Activated CD4-positive, CD25-positive, alpha-beta regulatory T cell treated with anti-CD3 and anti-CD28 coated beads, Interleukin-2, amount 50 U/mL, for 72 hours (primary cell): Measurements from ENCODE around the gene PFKP.
"Not testable (repeated sequence)": the region's sequence is repeated elsewhere in the genome, so short reads cannot be mapped to it uniquely, and the experiment has no call there.

Experiments used
- DNase-seq: peaks from one replicate; pipeline ENCODE4 v3.0.0; 2021

PFKP gene

GRCh38 chr10:3047596-3047995 lies 19.8 kb upstream of the PFKP start:
- DNase-seq = no peak

DNA sequence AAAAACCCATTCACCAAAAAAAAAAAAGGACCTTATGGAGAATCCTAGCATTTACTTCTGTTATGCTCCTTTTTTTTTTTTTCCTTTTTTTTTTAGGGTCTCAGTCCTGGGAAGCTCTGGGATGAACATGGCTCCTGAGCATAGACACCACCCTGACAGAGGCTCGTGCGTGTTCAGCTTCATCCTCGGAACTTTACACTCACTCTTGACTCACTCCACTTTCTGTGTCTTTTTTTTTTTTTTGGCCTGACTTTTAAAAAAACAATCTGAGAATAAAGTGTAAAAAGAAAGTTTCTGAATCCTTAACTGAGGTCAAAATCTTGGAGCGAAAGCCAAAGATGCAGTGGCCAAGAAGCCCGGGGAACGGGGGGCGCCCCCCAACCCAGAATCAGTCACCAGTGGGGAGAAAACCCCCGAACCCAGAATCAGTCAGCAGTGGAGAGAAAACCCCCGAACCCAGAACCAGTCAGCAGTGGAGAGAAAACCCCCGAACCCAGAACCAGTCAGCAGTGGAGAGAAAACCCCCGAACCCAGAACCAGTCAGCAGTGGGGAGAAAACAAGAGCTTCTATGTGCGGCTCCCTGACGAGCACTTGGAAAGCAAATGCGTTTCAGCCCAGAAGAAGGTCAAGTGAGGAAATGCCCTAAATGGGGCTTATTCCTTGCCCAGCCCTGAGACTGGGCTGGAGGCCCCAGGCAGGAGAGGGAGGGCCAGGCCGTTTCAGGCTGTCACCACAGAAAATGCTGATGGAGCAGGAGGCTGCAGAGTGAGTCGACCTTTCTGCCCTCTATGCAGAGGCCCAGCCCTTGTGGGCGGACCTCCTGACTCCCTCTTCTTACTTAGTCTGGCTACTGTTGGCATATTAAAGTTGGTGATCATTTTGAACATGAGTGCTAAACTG lies 19.0 kb upstream of the PFKP start:
- DNase-seq = no peak

- DNase-seq = no peak
Observed at GRCh38 chr10:3051692-3052091, 15.7 kb upstream of the PFKP start.

GRCh38 chr10:3053155-3053554 lies 14.2 kb upstream of the PFKP start:
- no peak for DNase-seq

DNA sequence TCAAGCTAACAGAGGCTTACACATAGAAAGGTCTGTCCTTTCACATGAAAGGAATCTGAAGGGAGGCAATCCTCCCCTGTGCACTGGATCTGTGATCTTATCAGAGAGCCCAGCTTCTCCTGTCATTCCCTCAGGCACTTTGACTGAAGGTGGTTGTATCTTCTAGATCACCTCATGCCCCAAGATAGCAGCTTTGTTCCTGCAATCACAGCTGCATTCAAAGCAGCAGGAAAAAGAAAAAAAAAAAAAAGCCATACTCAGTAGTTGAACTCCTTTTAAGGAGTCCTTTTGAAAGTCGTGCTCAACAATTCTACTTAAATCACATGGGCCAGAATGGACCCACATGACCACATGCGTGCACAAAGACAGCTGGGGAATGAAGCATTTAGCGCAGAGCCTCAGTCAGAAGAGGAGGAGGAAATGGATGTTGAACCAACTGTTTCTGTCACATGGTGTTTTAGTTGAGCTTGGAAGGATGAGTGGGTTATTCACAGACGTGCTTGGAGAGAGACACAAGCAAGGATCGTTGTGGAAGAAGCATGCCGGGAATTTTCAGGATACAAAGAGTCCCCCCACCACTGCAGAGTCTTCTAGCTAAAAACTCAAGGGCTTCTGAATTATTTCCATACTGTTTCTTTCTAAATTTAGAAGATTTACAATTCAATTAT lies 13.0 kb upstream of the PFKP start:
- no peak for DNase-seq

GRCh38 chr10:3054851-3055199 lies 12.5 kb upstream of the PFKP start:
- DNase-seq = no peak

- DNase-seq = no peak
Observed at GRCh38 chr10:3056280-3057037, 10.9 kb upstream of the PFKP start.

DNA sequence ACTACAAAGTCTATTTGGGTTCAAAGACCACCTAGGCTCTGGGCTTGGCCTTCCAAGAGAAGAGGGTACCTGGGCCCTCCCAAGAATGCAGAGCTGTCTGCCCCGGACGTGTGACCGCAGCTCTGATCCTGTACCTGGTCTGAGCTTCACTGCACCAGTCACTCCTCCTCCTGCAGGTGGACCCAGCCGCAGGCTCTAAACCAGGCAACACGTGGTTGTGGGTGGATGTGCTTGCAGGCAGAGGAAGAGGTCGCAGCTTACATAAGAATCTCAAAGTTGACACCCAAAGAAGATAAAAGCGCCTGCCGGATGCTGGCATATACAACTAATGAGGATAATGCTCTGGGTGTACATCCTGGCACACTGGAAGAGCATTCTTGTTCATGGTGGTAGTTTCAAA lies 9.4 kb upstream of the PFKP start:
- no peak for DNase-seq

DNA sequence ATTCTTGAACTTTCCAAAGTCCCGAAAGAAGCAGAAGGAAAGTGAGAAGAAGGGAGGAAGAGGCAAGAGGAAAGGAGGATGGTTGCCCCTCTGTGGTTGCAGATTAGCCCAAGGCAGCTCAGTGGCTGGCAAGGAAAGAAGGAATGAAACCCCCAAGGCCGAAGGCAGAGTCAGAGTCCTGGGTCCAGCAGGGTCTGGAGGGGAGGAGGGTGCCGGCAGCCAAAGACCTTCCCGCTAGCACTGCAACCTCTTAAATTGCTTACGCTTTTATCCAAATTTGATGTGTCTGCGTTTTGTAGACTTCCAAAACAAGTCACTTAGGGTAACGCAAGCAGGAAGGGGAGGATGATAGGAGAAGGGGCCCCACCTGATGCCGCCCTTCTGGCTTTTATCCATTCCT lies 7.4 kb upstream of the PFKP start:
- no peak for DNase-seq

- DNase-seq = no peak
Observed at GRCh38 chr10:3060481-3060889, 6.9 kb upstream of the PFKP start.

GRCh38 chr10:3061323-3061898 lies 5.9 kb upstream of the PFKP start:
- not testable (repeated sequence) for DNase-seq

DNA sequence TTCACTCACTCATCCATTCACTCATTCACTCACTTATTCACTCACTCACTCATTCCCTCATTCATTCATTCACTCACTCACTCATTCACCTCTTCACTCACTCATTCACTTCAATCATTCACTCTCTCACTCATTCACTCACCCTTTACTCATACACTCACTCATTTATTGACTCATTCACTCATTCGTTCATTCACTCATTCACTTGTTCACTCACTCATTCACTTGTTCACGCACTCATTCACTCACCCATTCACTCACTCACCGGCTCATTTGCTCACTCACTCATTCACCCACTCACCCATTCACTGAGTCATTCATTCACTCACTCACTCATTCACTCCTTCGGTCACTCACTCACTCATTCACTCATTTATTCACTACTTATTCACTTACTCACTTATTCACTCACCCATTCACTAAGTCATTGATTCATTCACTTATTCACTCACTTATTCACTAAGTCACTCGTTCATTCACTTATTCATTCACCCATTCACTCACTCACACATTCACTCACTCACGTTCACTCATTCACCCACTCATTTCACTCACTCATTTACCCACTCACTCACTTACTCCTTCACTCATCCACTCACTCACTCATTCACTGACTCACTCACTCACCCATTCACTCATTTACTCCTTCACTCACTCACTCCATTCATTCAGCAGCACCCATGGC lies 4.7 kb upstream of the PFKP start:
- no peak for DNase-seq

DNA sequence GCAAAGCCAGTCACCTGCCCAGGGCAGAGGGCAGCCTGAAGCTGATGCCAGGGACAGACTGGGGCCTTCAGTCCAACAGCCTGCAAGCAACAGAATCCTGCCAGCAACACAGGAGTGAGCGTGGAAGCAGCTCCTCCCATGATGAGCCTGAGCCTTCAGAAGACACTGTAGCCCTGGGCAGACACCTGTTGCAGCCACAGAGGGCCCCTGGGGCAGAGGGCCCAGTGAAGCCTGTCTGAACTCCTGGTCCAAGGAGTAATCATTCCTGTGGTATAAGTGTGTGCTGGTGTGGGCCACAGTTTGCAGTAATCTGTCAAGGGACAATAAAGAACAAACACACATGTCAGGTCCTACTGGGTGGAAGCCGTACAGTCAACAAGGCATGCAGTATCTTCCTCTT lies 2.9 kb upstream of the PFKP start:
- DNase-seq = no peak

GRCh38 chr10:3065622-3066021 lies 1.7 kb upstream of the PFKP start:
- DNase-seq = no peak

GRCh38 chr10:3066317-3067117 lies 831 bp upstream of the PFKP start:
- no peak for DNase-seq

- no peak for DNase-seq
Observed at GRCh38 chr10:3067859-3068179, 471 bp downstream of the PFKP start.

GRCh38 chr10:3068201-3068967 lies 1.0 kb downstream of the PFKP start:
- peak; percentile 62 for DNase-seq

DNA sequence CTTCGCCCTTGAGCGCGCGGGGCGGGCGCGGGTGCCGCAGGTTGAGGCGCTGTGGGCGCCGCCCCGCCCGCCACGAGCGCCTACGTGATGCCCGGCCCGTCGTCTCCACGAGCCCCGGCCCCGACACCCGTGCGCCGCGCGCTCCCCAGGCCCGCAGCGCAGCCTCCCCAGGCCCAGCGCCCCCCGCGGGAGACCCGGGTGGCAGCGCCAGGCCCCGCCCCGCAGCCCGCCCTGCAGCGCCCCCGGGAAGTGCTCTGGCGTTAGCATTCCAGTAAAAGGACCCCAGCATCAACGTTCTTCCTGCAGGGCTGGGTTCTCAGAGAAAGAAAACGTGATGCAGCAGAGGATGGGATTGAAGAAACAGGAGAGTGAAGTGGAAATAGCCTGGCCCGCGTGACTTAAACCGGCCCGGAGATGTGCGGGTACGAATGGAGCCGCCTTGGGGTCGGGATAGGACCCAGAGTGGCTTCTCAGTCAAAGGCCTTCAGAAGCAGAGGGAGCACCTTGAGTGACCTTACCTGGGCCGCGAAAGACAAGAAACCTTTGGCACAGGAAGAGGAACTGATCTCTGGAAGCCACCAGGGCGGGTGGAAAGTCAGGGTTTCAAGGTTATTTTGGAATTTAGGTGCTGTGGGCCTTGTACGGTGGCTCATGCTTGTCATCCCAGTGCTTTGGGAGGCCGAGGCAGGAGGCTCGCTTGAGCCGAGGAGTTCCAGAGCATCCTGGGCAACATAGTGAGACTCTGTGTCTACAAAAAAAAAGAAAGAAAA lies 1.8 kb downstream of the PFKP start:
- peak; percentile 45 for DNase-seq

GRCh38 chr10:3069876-3070275 lies 2.5 kb downstream of the PFKP start:
- no peak for DNase-seq

- no peak for DNase-seq
Observed at GRCh38 chr10:3071405-3072198, 4.3 kb downstream of the PFKP start.
